ENCODE measurements around the gene SAMD8. TPM values are rescaled to one million over a fixed set of nuclear protein-coding genes. Genes with fewer than 3 reads are reported as not detected.
"Not testable (repeated sequence)": the region's sequence is repeated elsewhere in the genome, so short reads cannot be mapped to it uniquely, and the experiment has no call there.

Gene SAMD8
- total RNA-seq, 1 donor from 2014 or later = 24.6 TPM

DNA sequence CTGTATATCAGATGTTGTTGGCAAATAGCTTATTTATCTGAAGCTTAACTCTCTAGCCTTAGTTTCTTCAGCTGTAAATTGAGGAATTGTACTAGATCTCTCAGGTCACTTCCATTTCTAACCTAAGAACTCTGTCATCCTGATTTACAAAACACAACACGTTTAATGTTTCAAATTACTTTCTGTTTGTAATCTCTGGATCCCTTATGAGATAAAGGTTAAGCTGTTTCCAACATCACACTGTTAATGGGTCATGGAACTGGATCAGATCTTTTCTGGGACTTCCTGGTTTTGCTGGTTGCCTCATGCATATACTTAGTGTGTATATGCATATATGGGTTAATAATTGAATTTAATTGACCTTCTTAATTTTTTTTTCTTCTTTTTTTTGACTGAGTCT is 9.9 kb downstream of the SAMD8 start:
- no peak for DNase-seq
- TF ChIP-seq, protein P1, sequence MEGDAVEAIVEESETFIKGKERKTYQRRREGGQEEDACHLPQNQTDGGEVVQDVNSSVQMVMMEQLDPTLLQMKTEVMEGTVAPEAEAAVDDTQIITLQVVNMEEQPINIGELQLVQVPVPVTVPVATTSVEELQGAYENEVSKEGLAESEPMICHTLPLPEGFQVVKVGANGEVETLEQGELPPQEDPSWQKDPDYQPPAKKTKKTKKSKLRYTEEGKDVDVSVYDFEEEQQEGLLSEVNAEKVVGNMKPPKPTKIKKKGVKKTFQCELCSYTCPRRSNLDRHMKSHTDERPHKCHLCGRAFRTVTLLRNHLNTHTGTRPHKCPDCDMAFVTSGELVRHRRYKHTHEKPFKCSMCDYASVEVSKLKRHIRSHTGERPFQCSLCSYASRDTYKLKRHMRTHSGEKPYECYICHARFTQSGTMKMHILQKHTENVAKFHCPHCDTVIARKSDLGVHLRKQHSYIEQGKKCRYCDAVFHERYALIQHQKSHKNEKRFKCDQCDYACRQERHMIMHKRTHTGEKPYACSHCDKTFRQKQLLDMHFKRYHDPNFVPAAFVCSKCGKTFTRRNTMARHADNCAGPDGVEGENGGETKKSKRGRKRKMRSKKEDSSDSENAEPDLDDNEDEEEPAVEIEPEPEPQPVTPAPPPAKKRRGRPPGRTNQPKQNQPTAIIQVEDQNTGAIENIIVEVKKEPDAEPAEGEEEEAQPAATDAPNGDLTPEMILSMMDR (IDR thresholded peaks at IDR 0.05; ENCODE audit: borderline replicate concordance) = no peak
- peaks cover 17% of the 10 kb centered on the region for H3K36me3 ChIP-seq
- no peak overlapping the region for H3K4me3 ChIP-seq
- peaks cover 90% of the 10 kb centered on the region for H3K4me1 ChIP-seq
- no peaks in the 10 kb centered on the region for H3K27me3 ChIP-seq (ENCODE audit: low read depth)
- H3K9me3 ChIP-seq (replicated peaks) = no peaks in the 10 kb centered on the region
- intact Hi-C loops (cut with micrococcal nuclease) = no loop called here
- H3K27ac ChIP-seq (replicated peaks) = peak overlapping the region; percentile 34

DNA sequence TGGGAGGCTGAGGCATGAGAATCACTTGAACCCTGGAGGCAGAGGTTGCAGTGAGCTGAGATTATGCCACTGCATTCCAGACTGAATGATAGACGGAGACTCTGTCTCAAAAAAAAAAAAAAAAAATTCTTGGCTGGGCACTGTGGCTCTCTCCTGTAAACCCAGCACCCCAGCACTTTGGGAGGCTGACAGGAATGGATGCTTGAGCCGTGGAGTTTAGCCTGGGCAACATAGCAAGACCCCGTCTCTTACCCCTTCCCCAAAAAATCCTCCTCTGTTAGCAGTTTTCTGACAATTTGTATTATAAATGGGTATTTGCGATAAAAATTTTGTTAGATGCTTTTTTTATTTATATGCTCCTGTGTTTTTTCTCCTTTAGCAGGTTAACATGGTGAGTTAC is 11.0 kb downstream of the SAMD8 start:
- Histone ChIP-seq H3K36me3 (peaks cover 17% of the 10 kb centered on the region), H3K27ac (replicated peaks) (no peak overlapping the region), H3K9me3 (replicated peaks) (no peaks in the 10 kb centered on the region), H3K4me1 (peaks cover 90% of the 10 kb centered on the region), H3K27me3 (ENCODE audit: low read depth) (no peaks in the 10 kb centered on the region), H3K4me3 (no peak overlapping the region)
- intact Hi-C loops (cut with micrococcal nuclease) = no loop called here
- TF ChIP-seq, protein P1 (IDR thresholded peaks at IDR 0.05; ENCODE audit: borderline replicate concordance) = no peak
- no peak for DNase-seq

DNA sequence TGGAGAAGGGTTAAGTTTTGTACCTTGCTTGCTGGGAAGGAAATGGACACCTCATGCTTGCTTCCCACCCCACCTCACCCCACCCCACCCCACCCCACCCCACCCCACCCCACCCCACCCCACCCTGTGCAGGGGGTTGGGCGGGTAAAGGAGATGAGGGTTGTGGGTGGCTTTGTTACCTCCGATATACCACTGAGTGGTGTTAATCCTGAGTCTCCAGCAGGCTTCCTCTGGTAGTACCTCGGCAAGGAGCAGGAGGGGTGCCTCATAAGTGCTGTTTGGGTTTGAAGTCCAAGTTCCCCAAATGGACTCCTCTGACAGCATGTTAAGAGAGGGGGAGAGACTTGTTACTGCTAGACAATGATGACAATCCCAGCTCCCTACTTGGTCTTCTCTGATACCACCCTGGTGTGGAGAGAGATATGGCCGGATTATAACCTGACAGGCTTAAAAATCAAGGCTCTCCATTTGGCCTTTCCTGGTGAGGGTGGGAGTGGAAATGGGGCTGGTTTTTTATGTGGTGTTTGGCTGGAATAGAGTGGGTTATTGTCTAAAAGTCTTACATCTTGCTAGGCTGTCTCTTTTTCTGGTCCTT is 11.7 kb downstream of the SAMD8 start:
- Histone ChIP-seq H3K4me1 (peaks cover 90% of the 10 kb centered on the region), H3K27ac (replicated peaks) (peak overlapping the region; percentile 37), H3K9me3 (replicated peaks) (no peaks in the 10 kb centered on the region), H3K36me3 (peaks cover 17% of the 10 kb centered on the region), H3K27me3 (ENCODE audit: low read depth) (no peaks in the 10 kb centered on the region), H3K4me3 (no peak overlapping the region)
- intact Hi-C loops (cut with micrococcal nuclease) = no loop called here
- no peak for DNase-seq
- TF ChIP-seq, protein P1 (IDR thresholded peaks at IDR 0.05; ENCODE audit: borderline replicate concordance) = no peak

DNA sequence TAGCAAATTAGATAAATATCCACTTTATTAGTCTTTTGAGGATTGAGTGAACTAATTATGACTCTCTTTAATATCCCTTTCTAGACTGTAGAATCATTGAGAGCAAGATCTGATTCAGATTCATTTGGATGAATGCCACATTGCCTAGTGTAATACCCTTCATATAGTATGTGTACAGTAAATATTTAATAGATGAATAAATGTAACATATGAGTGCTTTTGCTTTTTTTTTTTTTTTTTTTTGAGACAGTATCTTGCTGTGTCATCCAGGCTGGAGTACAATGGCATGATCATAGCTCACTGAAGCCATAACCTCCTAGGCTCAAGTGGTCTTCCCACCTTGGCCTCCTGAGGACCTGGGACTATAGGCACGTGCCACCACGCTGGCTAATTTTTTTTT is 14.8 kb downstream of the SAMD8 start:
- TF ChIP-seq, protein P1 (IDR thresholded peaks at IDR 0.05; ENCODE audit: borderline replicate concordance) = no peak
- H3K36me3 ChIP-seq = peaks cover 17% of the 10 kb centered on the region
- H3K27me3 ChIP-seq (ENCODE audit: low read depth) = no peaks in the 10 kb centered on the region
- H3K4me1 ChIP-seq = peaks cover 95% of the 10 kb centered on the region
- H3K27ac ChIP-seq (replicated peaks) = peak overlapping the region; percentile 52
- H3K4me3 ChIP-seq = no peak overlapping the region
- intact Hi-C loops (cut with micrococcal nuclease) = no loop called here
- no peaks in the 10 kb centered on the region for H3K9me3 ChIP-seq (replicated peaks)
- DNase-seq = no peak

DNA sequence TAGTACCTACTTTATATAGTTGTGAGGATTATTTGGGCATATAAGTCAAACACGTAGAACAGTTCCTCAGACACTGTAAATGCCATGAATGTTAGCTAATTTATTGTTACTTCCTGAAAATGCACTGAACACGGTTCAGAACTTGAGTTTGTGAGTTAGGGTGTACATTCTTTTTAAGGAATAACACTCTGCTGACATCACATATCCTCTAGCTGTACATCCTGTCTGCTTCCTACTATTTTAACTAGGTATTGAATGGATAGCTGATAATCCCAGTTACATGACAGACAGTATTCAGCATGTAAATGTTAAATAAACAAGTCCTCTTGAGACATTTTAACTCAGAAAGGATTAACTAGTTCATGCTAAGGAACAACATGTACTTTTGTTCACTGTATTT is 16.0 kb downstream of the SAMD8 start:
- TF ChIP-seq, protein P1 (IDR thresholded peaks at IDR 0.05; ENCODE audit: borderline replicate concordance) = no peak
- Histone ChIP-seq H3K27me3 (ENCODE audit: low read depth) (no peaks in the 10 kb centered on the region), H3K4me3 (no peak overlapping the region), H3K27ac (replicated peaks) (peak overlapping the region; percentile 52), H3K9me3 (replicated peaks) (no peaks in the 10 kb centered on the region), H3K4me1 (peaks cover 94% of the 10 kb centered on the region), H3K36me3 (peaks cover 17% of the 10 kb centered on the region)
- intact Hi-C loops (cut with micrococcal nuclease) = no loop called here
- no peak for DNase-seq

DNA sequence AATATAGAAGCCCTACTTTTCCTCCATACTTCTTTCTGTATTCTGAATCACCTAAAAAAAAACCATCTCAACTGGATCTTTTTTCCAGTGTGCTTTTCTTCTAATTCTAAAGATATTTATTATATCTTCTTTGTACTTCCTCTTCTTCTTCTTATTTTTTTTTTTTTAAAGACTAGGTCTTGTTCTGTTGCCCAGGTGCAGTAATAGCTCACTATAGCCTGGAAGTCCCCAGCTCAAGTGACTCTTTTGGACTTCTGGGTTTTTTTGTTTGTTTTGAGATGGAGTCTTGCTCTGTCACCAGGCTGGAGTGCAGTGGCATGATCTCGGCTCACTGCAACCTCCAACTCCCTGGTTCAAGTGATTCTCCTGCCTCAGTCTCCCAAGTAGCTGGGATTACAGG is 17.5 kb downstream of the SAMD8 start:
- peaks cover 79% of the 10 kb centered on the region for H3K4me1 ChIP-seq

More for the DNA sequence above, 17.5 kb downstream of the SAMD8 start:
- intact Hi-C loops (cut with micrococcal nuclease); H3K9me3 ChIP-seq (replicated peaks); H3K27ac ChIP-seq (replicated peaks); H3K27me3 ChIP-seq (ENCODE audit: low read depth); H3K4me3 ChIP-seq; DNase-seq: not testable (repeated sequence)
- peaks cover 14% of the 10 kb centered on the region for H3K36me3 ChIP-seq
